Activated T-cell treated with anti-CD3 and anti-CD28 coated beads, Interleukin-2, amount 50 U/mL, for 4 hours (primary cell): ENCODE data around the gene SH3BP4. TPM values are rescaled to one million over a fixed set of nuclear protein-coding genes. Genes with fewer than 3 reads are reported as not detected.
"Not testable (repeated sequence)": the region's sequence is repeated elsewhere in the genome, so short reads cannot be mapped to it uniquely, and the experiment has no call there.

ENCODE experiments used
- ATAC-seq, 2 donors: fragments of 200-7000 bp; cut with Tn5 transposase; one replicate each; pipeline ENCODE4 v1.10.0; 2021
- DNase-seq: peaks from one replicate; pipeline ENCODE4 v3.0.0-alpha.2; 2020
- H3K27me3 Mint-ChIP-seq: one replicate; pipeline ENCODE4 v1.8.0; 2021; ENCODE audit warnings: low read depth, mixed read lengths
- H3K36me3 Mint-ChIP-seq: one replicate; pipeline ENCODE4 v1.8.0; 2022; ENCODE audit warnings: mixed read lengths; ENCODE audit not compliant: insufficient read depth
- H3K4me1 Mint-ChIP-seq: one replicate; pipeline ENCODE4 v1.8.0; 2021; ENCODE audit warnings: low read depth, mixed read lengths
- H3K4me3 Mint-ChIP-seq: one replicate; pipeline ENCODE4 v1.8.0; 2021; ENCODE audit warnings: mild to moderate bottlenecking, moderate library complexity, mixed read lengths
- H3K9me3 Mint-ChIP-seq: one replicate; pipeline ENCODE4 v1.8.0; 2021; ENCODE audit warnings: mixed read lengths
- total RNA-seq, 3 donors: library from RNA; stranded (reverse); gene quantifications; one replicate each; pipeline ENCODE4 v1.2.1, GENCODE V29; 2021

The SH3BP4 gene
- total RNA-seq, 3 donors from 2014 or later: 0.18 to 0.46 (median 0.30) TPM

GRCh38 chr2:235011929-235012631 is 60.3 kb downstream of the SH3BP4 start:
- Mint-ChIP-seq H3K27me3 (peaks cover 3% of the 10 kb centered on the region), H3K4me3 (no peak overlapping the region), H3K36me3 (no peaks in the 10 kb centered on the region), H3K9me3 (peaks cover 3% of the 10 kb centered on the region), H3K4me1 (no peaks in the 10 kb centered on the region)
- no peak for DNase-seq
- ATAC-seq: no peak

GRCh38 chr2:235017441-235017840 is 65.6 kb downstream of the SH3BP4 start:
- Mint-ChIP-seq H3K36me3 (no peaks in the 10 kb centered on the region), H3K27me3 (peaks cover 2% of the 10 kb centered on the region), H3K4me1 (no peaks in the 10 kb centered on the region), H3K4me3 (no peak overlapping the region), H3K9me3 (peaks cover 3% of the 10 kb centered on the region)
- DNase-seq (no peak), ATAC-seq (no peak)

- DNase-seq: no peak
- H3K4me1 Mint-ChIP-seq: no peaks in the 10 kb centered on the region
- H3K4me3 Mint-ChIP-seq: no peak overlapping the region
- peaks cover 3% of the 10 kb centered on the region for H3K9me3 Mint-ChIP-seq
- no peaks in the 10 kb centered on the region for H3K36me3 Mint-ChIP-seq
- no peak for ATAC-seq
- H3K27me3 Mint-ChIP-seq: no peaks in the 10 kb centered on the region
Observed at GRCh38 chr2:235018838-235019237, 67.0 kb downstream of the SH3BP4 start.

- not testable (repeated sequence) for H3K36me3 Mint-ChIP-seq, H3K9me3 Mint-ChIP-seq, H3K4me3 Mint-ChIP-seq, H3K27me3 Mint-ChIP-seq, DNase-seq, ATAC-seq, H3K4me1 Mint-ChIP-seq
Observed at GRCh38 chr2:235020141-235020540, 68.3 kb downstream of the SH3BP4 start.

- no peaks in the 10 kb centered on the region for H3K36me3 Mint-ChIP-seq
- ATAC-seq (no peak), DNase-seq (no peak)
- H3K4me1 Mint-ChIP-seq: no peaks in the 10 kb centered on the region
- no peaks in the 10 kb centered on the region for H3K27me3 Mint-ChIP-seq
- H3K9me3 Mint-ChIP-seq: no peaks in the 10 kb centered on the region
- H3K4me3 Mint-ChIP-seq: no peak overlapping the region
Observed at GRCh38 chr2:235021752-235022151, 69.9 kb downstream of the SH3BP4 start.

- no peaks in the 10 kb centered on the region for H3K9me3 Mint-ChIP-seq
- no peak for DNase-seq
- no peak for ATAC-seq
- H3K27me3 Mint-ChIP-seq: peaks cover 3% of the 10 kb centered on the region
- H3K4me3 Mint-ChIP-seq: no peak overlapping the region
- H3K36me3 Mint-ChIP-seq: no peaks in the 10 kb centered on the region
- no peaks in the 10 kb centered on the region for H3K4me1 Mint-ChIP-seq
Observed at GRCh38 chr2:235024191-235024860, 72.5 kb downstream of the SH3BP4 start.

- H3K4me3 Mint-ChIP-seq: no peak overlapping the region
- H3K36me3 Mint-ChIP-seq: no peaks in the 10 kb centered on the region
- H3K4me1 Mint-ChIP-seq: no peaks in the 10 kb centered on the region
Observed at GRCh38 chr2:235024931-235025773, 73.3 kb downstream of the SH3BP4 start.

GRCh38 chr2:235025800-235026536 is 74.2 kb downstream of the SH3BP4 start:
- DNase-seq (no peak), ATAC-seq (no peak)
- H3K9me3 Mint-ChIP-seq: no peaks in the 10 kb centered on the region
- peaks cover 3% of the 10 kb centered on the region for H3K27me3 Mint-ChIP-seq
- H3K36me3 Mint-ChIP-seq: no peaks in the 10 kb centered on the region
- H3K4me1 Mint-ChIP-seq: no peaks in the 10 kb centered on the region
- H3K4me3 Mint-ChIP-seq: no peak overlapping the region

More at GRCh38 chr2:235024931-235025773, 73.3 kb downstream of the SH3BP4 start:
- no peaks in the 10 kb centered on the region for H3K9me3 Mint-ChIP-seq
- ATAC-seq (no peak), DNase-seq (no peak)
- H3K27me3 Mint-ChIP-seq: peaks cover 3% of the 10 kb centered on the region

- ATAC-seq (no peak), DNase-seq (no peak)
- H3K4me3 Mint-ChIP-seq: no peak overlapping the region
- peaks cover 3% of the 10 kb centered on the region for H3K27me3 Mint-ChIP-seq
- H3K4me1 Mint-ChIP-seq: no peaks in the 10 kb centered on the region
- no peaks in the 10 kb centered on the region for H3K36me3 Mint-ChIP-seq
- no peaks in the 10 kb centered on the region for H3K9me3 Mint-ChIP-seq
Observed at GRCh38 chr2:235026649-235027557, 75.1 kb downstream of the SH3BP4 start.

- no peaks in the 10 kb centered on the region for H3K9me3 Mint-ChIP-seq
- H3K36me3 Mint-ChIP-seq: no peaks in the 10 kb centered on the region
- no peak overlapping the region for H3K4me3 Mint-ChIP-seq
- no peak for DNase-seq
- H3K4me1 Mint-ChIP-seq: no peaks in the 10 kb centered on the region
- no peak for ATAC-seq
- H3K27me3 Mint-ChIP-seq: peaks cover 3% of the 10 kb centered on the region
Observed at GRCh38 chr2:235027558-235028214, 75.9 kb downstream of the SH3BP4 start.

GRCh38 chr2:235028646-235029045 is 76.8 kb downstream of the SH3BP4 start:
- H3K36me3 Mint-ChIP-seq: no peaks in the 10 kb centered on the region
- no peaks in the 10 kb centered on the region for H3K9me3 Mint-ChIP-seq
- no peaks in the 10 kb centered on the region for H3K4me1 Mint-ChIP-seq
- no peak overlapping the region for H3K4me3 Mint-ChIP-seq
- DNase-seq (no peak), ATAC-seq (no peak)
- peaks cover 3% of the 10 kb centered on the region for H3K27me3 Mint-ChIP-seq

- no peak for ATAC-seq
- H3K9me3 Mint-ChIP-seq: no peaks in the 10 kb centered on the region
Observed at GRCh38 chr2:235029054-235029453, 77.2 kb downstream of the SH3BP4 start.

GRCh38 chr2:235030126-235030525 is 78.3 kb downstream of the SH3BP4 start:
- Mint-ChIP-seq H3K4me1 (no peaks in the 10 kb centered on the region), H3K27me3 (peaks cover 3% of the 10 kb centered on the region), H3K4me3 (no peak overlapping the region), H3K36me3 (no peaks in the 10 kb centered on the region), H3K9me3 (no peaks in the 10 kb centered on the region)
- ATAC-seq (no peak), DNase-seq (no peak)

More at GRCh38 chr2:235029054-235029453, 77.2 kb downstream of the SH3BP4 start:
- Mint-ChIP-seq H3K4me3 (no peak overlapping the region), H3K27me3 (peaks cover 3% of the 10 kb centered on the region), H3K4me1 (no peaks in the 10 kb centered on the region), H3K36me3 (no peaks in the 10 kb centered on the region)
- no peak for DNase-seq
